HG03521 (cell line): ENCODE measurements around the gene TANK.
"Not testable (repeated sequence)": the region's sequence is repeated elsewhere in the genome, so short reads cannot be mapped to it uniquely, and the experiment has no call there.

Experiments used
- ATAC-seq: cut with Tn5 transposase; IDR thresholded peaks from one replicate; pipeline ENCODE4 v1.9.1; 2021; ENCODE audit warnings: mild to moderate bottlenecking, moderate library complexity; ENCODE audit not compliant: unreplicated experiment

Gene TANK

DNA sequence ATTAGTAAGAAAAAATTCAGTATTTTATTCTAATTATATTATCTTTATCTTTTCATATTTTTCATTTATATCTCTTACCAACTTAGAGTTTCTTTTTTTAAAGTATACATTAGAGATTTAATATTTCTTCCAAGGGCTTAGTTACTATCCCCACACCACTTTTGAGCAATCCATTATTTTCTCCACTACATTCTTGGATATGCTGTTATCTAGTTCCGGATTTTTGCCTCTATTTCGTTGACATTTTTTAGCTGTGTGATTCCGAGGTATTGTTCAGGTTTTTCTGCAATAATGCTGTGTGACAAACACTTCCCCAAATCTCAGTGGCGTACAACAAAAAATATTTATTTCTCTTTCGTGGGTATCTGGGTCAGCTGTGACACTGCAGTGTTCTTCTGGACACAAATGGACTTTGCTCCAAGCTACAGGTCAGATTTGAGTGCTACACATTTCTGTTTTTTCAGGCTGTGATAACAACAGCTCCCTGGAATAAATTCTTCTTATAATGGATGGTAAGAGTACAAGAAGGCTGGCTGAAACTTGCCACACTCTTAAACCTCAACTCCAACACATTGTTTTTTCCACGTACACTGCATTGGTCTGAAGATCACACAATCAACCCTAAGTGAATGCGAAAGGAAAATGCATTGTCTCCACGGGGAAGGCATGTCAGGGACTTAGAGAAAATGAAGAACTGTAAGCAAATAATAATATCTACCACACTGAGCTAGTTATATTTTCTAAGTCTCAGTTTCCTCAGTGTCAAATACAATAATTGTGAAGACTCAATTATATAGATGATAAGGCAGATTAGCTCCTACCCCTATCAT lies 97.1 kb downstream of the TANK start:
- ATAC-seq: no peak

DNA sequence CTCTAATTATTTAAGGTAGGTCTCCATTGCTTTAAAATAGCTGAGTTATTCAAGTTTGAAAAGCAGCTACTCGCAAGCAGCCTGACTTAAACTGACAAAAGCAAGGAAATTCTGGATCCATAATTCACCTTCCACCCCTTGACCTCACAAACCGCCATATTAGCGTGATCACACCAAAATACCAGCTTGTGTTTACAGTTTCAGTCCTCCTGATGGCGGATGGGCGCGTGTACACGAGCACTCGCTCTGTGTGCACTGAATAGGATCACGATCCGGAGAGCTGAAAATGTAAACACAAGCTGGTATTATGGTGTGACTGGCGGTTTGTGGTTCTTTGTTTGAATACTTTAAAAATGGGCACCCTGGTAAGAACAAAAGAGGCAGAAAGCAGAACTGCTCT lies 105.6 kb downstream of the TANK start:
- no peak for ATAC-seq

DNA sequence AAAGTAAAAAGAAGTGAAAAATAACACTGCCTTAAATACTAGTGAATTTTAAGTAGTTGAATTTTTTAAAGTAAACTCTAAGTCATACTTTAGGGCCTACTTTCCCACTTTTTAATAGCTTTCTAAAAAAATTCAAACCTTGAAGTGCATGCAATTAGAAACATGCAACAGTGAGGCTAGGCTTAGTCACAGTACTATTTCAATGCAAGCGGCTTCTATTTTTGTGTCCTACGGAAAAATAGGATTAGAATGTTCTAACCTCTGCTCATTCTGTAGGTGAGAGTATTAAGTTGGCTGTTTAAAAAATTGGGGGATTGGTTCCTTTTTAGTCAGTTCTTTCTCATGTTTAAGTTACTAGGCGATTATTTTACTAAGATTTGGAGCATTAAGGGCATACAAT lies 108.9 kb downstream of the TANK start:
- no peak for ATAC-seq

DNA sequence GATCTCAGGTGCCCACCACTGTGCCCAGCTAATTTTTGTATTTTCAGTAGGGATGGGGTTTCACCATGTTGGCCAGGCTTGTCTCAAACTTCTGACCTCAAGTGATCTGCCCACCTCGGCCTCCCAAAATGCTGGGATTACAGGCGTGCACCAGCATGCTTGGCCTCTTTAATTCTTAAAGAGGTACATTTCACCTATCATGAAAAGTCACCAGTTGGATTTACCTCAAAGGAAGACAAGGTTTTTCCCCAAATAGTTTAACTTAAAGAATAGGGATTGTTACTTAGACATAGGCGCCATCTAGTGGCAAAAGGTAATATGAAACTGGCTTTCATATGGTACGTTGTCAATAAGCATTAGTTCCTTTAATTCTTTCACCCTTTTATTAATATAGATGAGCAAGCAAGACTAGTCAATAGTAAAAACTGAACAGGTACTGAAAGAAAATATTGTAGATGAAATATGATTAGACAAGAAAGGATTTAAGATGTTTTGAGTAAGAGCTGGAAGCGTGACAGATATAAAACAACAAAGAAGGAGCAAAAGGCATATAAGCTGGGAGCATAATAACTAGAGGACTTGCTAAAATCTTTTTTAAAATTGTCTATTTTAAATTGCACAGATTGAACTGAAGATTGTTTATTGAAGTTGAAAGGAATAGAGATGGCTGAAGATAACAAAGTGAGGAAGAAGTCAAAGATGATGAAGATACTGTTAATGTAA lies 113.0 kb downstream of the TANK start:
- ATAC-seq: peak; percentile 59

DNA sequence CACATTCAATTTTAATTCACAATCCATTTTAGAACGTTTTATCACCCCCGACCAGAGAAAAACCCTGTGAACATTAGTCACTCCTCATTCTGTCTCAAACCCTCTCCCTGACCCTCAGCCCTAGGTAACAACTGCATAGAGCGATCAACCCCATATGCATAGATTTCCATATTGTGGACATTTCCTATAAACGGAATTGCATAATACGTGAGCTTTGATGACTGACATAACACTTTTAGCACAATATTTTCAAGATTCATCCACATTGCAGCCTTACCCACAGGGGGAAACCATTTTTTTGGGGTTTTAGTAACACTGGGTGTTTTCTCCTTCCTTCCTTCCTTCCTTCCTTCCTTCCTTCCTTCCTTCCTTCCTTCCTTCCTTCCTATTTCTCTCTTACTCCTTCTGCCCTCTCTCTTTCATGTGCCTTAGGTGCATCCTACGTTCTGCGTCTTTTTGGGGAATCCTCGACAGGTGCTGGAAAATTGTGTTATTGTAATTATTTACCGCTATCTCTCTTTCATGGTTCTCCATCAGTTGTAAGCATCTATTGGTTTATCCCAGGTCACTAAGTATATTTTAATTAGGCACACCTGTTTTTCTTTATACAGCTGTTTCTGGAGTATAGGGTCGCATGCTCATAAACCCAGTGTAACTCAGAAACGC lies 118.5 kb downstream of the TANK start:
- not testable (repeated sequence) for ATAC-seq

DNA sequence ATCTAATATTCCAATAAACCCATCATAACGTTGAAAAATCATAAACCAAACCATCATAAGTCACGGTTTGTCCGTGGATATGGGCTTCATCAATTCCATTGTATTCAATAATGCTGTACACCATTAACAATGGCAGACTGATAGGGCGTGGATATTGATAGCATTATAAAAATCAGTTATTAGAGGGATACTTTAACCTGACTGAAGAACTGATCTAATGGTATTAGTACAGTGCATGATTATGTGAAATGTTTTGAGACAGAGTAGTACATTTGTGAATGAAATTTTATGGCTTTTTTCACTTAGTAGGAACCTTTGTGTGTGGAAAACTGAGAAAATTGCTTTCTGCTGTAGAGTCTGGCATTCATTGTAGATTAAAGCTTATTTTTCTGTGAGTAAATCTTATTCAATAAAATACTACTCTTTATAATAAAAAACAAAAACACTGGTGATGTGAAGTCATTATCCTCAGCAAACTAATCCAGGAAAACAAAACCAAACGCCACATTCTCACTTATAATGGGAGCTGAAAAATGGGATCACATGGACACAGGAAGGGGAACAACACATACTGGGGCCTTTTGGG lies 119.1 kb downstream of the TANK start:
- ATAC-seq: not testable (repeated sequence)

DNA sequence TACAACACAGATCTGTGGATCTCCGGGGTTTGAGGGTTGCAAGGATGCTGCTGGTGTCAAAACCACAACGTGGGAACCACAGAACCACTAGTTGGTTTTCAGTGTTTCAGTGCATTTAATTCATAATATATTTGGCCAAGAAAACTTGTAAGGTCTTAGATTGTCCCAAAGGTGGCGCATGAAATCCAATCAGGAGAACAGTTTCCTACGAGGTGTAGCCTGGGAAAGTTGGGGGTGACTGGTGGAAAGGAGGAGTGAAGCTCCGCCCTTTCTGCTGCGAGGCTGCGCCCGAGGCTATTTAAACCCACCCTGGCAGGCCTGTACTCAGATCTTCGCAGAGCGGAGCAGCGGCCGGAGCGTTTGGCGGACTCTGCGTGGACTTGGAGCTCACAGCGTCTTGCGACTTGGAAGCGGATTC lies 120.7 kb downstream of the TANK start:
- not testable (repeated sequence) for ATAC-seq

DNA sequence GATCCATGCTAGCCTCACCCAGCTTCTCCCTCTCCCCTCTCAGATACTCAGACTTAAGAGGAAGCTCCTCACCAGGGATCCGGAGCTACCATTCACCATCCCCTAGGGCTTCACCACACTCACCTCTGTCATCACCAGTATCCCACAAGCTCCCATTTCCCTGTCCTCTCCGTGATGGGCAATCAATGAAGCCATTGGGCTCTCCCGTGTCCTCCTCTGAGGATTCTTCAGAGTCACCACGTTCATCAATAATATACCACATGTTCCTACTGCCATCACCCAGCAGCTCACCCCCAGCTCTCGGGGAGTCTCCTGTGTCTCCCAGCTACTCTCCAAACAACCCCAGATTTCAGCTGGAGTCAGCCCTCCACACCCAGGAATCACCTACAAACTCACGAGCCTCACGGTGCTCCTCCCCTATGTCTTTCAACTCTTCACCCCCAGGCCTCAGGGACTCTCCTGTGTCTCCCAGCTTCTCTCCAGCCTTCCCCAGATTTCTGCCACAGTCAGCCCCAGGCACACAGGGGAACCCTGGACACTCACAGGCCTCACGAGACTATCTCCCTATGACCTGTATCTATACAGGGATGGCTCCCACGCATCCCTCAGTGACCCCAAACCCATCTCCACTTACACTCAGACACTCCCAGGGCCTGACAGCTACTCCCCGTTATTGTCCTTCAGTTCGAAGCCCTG lies 121.5 kb downstream of the TANK start:
- not testable (repeated sequence) for ATAC-seq

DNA sequence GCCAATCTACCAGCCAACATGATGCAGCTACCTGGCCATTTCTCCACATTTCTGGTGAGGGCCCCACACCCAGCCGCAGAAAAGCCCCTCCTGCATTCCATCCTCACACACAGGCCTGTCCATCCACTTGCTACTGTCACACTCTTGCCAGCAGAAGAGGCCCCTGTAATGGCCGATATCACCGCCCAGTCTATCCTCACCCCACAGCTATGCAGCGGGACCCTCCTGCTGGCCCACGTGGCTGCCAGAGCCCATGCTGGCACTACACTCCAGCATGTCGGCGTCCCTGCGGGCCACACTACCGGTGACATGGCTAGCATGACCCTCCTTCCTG lies 122.0 kb downstream of the TANK start:
- not testable (repeated sequence) for ATAC-seq

DNA sequence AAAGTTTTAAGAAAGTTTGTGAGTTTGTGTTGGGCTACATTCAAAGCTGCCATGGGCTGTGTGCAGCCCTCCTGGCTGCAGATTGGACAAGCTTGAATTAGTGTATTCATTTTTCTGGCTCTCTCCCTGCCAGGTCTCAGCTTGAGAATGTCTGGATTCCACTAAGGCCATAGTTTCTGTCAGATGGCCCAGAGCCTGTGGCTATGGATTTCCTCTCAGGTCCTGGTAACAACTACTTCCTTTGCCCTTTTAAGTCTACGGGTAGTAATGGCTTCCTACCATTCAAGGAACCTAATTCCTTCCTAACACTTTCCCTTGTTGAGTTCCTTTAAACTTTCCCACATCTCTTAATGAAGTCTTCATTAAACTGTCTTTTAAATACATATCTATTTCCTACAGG lies 123.7 kb downstream of the TANK start:
- ATAC-seq: no peak
